Peyer's patch (tissue), 4 donors: ENCODE results near the gene ALDH9A1.

Experiments used
- CTCF ChIP-seq, 6 experiments: fragments of 450-650 bp in 4 of 6; fragments of 200-600 bp in 2 of 6; sonication (generic) in 1 of 6; IDR thresholded peaks; one replicate each; pipeline ENCODE4 v1.5.1; 2017 to 2019; ENCODE audit warnings: antibody characterized with exemption in 6 of 6, mild to moderate bottlenecking in 3 of 6, moderate library complexity in 1 of 6
- POLR2A ChIP-seq, 2 donors: fragments of 450-650 bp; IDR thresholded peaks; one replicate each; pipeline ENCODE4 v1.5.1; 2017; ENCODE audit warnings: antibody characterized with exemption in 2 of 2, mild to moderate bottlenecking in 2 of 2, moderate library complexity in 2 of 2

GRCh38 chr1:165629848-165630628, 68.3 kb downstream of the ALDH9A1 start:
- no peak for TF ChIP-seq CTCF (IDR thresholded peaks at IDR 0.05)
- no peak for TF ChIP-seq POLR2A (IDR thresholded peaks at IDR 0.05)
